NCI-H526 treated with DMSO at 0.1 percent for 48 hours (cell line): ENCODE measurements around the gene NPB.

ENCODE experiments used
- DNase-seq: peaks from one replicate; lab custom pipeline; 2025; lab: John Stamatoyannopoulos, UW

NPB gene

GRCh38 chr17:81869221-81870130 is 32.6 kb upstream of the NPB start:
- peak; percentile 53 for DNase-seq

DNA sequence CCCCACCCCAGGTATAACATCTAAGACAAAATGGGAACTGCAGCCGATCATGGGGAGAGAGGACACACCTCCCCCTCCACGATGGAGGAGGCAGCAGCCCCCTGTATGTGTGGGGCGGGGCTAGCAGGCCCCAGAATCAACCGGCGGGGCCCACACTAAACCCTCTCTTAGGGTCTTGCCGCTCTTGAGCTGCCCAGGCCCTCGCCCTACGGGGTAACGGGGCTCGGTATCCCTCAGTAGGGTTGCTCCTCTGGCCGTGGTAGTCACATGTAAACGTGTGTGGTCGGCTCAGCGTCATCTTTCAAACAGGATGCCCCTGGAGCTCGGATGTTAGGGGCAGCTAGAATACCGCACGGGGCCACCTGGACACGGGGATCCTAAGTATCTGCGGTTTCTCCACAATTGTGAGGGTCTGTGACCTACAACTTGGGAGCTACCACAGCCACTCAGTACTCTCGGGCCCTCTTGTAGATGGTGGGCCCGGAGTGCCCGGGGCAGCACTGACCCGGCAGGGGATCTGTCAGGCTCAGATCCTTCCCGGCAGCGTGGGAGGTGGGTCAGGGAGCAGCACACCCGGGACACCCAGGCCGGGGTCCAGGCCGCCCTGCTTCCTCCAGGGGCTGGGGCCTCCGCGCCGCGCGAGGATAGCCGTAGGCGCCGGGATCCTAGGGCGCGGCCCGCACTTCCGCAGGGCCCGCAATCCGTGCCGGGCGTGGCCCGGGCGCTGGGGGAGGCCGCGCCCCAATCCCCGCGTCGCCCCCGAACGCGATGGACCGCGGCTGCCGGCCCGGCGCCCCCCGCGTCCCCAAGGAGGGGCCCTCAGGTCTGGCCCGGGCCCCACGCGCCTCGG is 31.7 kb upstream of the NPB start:
- no peak for DNase-seq

GRCh38 chr17:81870981-81871386 is 31.1 kb upstream of the NPB start, which contains the start of gene ARHGDIA:
TSS of gene ARHGDIA (minus strand) at chr17:81871337. CDS start at chr17:81869930, 1,407 bp downstream.
- no peak for DNase-seq

DNA sequence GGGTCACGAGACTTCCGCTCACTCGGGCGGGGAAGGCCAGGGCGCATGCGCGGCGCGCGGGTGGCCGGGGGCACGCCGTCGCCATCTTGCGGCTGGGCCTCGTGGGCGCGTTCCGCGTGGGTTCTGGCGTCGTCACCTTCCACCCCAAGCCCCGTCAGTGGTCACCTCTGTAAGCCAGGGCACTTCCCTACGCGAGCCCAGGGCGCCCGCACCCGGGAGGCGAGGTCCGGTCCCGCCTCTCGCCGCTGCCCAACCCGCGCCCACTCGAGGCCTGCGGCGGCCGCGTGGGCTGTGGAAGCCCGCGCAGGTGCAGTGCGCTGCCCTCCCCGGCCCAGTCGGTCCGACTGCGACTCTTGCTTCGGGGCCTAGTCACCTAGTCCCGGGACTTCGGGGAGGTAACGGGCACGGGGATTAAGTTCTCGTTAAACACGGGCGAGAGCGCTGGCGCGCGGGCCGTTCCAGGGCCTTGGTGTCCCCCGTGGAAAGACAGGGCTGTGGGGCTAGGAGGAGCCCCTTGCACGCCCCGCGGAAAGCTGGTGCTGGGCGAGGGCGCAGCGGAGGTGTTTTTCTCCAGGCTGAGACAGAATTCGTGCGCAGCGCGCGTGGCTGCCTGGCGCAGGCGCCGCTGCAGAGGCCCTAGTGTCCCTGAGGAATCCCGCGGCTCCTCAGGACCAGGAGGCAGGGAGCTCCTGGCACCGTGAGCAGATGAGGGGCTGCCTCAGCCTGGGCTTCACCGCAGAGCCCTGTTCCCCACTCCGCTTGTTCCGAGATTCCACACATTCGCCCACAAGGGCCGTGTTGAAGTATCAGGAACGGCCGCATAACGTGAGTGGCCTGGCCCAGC is 30.4 kb upstream of the NPB start:
- DNase-seq = peak; percentile 67

GRCh38 chr17:81877569-81877968 is 24.5 kb upstream of the NPB start:
- no peak for DNase-seq

GRCh38 chr17:81878294-81878693 is 23.7 kb upstream of the NPB start:
- DNase-seq = no peak

- no peak for DNase-seq
These were observed 22.9 kb upstream of the NPB start for GRCh38 chr17:81879121-81879520.

DNA sequence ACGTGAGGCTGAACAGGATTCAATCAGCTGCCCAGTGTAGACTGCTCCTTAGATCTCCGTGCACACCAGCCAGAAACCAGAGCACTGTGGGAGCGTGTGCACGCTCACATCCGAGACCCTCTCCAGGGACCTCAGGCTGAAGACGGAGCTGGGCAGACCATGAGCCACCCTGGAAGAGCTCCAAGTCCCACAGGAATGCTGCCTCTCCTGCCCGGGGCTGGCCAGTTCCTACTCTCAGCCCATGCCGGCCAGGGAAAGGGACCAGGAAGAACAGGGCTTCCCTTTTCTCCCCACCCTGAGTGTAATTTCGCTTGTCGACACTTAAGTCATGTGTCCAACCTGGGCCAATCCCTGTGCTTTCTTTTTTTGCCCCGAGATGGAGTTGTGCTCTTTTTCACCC is 17.5 kb upstream of the NPB start:
- DNase-seq = no peak

- no peak for DNase-seq
These were observed 17.1 kb upstream of the NPB start for GRCh38 chr17:81884968-81885367.

DNA sequence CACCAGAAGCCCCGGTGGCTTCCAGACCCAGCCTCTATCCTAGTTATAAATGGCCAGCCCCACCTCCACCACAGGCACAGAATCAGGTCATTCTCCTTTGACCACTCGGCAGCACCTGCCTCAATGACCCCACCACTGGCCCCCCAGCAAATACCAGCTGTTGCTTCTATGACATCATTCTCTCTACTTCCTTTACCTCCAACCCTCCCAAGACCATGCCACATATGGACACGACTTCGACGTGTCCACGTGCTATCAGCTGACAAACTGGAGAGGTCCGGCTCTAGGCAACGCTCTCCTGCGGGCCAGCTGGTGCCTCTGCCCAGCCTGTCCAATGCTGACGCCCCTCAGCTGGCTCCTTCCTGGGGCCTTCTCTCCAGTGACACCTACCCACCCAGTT is 16.6 kb upstream of the NPB start:
- DNase-seq = no peak

DNA sequence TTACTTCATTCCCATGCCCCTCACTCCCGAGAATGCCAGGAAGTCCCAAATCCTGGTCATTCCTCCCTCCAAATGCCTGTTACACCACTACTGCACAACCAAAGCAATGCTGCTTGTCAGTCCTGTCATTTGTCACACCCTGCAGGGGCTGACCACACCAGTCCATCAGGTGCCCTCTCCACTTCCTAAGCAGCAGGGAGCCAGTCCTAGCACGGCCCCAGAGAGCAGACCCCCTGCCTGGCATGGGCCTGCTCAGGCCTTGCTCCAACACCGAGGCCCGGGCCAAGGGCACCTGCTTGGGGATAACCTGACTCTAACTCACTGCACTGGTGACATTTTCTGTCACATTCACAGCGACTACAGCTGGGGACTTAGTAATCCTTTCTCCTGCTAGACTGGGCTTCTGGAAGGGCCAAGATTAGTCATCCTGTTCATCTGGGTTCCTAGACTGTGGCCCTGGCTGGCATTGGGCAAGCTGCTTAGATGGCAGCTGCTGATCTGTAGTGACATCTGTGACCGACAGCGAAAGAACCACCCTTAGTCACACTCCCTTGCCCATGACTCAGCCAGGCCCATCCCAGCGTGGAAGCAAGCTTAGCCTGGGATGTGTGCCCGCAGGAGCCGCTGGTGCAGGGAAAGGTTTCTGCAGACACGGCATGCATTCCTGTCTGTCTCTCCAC is 16.0 kb upstream of the NPB start:
- DNase-seq = no peak

- DNase-seq = no peak
These were observed 13.7 kb upstream of the NPB start for GRCh38 chr17:81888105-81888987.

GRCh38 chr17:81888988-81889595 is 12.9 kb upstream of the NPB start:
- DNase-seq = no peak

- DNase-seq = no peak
These were observed 12.4 kb upstream of the NPB start for GRCh38 chr17:81889602-81890001.

DNA sequence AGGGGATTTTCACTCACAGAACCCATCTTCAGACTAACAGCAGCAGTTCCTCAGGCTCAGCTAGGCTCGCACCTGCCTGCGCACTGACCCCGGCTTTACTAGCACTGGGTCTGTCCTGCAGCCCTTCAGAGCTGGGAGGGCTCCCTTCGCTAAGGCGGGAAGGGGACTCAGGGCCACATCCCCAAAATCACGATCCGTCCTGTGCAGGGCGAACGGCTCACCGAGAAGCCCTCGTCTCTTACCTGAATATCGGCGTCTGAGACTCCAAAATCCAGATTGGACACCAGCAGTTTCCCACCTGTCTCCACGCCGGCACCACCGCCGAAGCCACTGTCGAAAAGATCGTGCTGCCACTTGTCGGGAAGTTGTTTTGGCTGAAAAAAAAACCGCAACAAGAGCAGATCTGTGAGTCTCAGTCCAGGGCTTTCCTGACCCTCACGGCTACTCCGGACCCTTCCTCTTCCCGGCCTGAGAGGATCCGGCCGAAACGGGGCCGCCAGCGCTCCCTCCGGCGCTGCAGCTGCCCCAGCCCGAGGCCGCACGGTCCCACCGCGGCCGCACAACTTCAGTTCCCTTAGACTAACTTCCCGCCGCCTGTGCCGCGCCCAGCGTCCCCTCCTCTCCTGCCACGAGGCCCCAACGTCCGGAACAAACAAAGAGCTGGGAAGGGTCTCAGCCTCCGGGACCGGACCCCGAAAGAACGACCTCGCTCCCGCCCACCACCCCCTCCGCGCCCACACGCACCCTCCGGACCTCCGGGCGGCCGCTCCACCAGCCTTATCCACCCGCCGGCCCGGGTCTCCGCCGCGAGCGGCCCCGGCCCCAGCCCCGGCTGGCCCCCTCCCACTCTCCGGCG is 11.4 kb upstream of the NPB start:
- no peak for DNase-seq

- no peak for DNase-seq
These were observed 10.8 kb upstream of the NPB start for GRCh38 chr17:81891303-81891552.

DNA sequence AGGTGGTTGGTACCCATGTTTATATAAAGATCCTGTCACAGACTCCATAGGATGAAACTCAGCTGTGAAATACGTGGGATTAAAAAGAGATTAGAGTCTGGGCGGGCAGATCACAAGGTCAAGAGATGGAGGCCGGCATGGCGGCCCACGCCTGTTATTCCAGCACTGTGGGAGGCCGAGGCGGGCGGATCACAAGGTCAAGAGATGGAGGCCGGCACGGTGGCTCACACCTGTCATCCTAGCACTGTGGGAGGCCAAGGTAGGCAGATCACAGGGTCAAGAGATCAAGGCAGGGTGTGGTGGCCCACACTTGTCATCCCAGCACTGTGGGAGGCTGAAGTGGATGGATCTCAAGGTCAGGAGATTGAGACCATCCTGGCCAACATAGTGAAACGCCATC is 6.6 kb upstream of the NPB start:
- DNase-seq = no peak

GRCh38 chr17:81898029-81898866 is 3.8 kb upstream of the NPB start:
- no peak for DNase-seq
